GM13977 (cell line): Measurements from ENCODE around the gene NPTX1.
A peak's percentile ranks its signal among the peaks of the same experiment; 100 is the strongest.

ENCODE experiments used
- DNase-seq: peaks from one replicate; pipeline ENCODE4 v3.0.0; 2012; ENCODE audit warnings: low spot score
- CTCF ChIP-seq: IDR thresholded peaks from 2 replicates; pipeline ENCODE4 v1.5.1; 2012; ENCODE audit warnings: mild to moderate bottlenecking, control low read depth; ENCODE audit not compliant: insufficient read depth; ENCODE audit errors: extremely low read depth, missing control alignments
- in situ Hi-C: fragments of 300-500 bp; cut with MboI; formaldehyde crosslinking; loops from one replicate; pipeline ENCODE4 v1.12.0; 2022; ENCODE audit warnings: low sequenced_read_pairs, low pct_unique_long_range_greater_than_20kb, mixed read lengths, inconsistent platforms; ENCODE audit not compliant: unreplicated experiment

The NPTX1 gene

DNA sequence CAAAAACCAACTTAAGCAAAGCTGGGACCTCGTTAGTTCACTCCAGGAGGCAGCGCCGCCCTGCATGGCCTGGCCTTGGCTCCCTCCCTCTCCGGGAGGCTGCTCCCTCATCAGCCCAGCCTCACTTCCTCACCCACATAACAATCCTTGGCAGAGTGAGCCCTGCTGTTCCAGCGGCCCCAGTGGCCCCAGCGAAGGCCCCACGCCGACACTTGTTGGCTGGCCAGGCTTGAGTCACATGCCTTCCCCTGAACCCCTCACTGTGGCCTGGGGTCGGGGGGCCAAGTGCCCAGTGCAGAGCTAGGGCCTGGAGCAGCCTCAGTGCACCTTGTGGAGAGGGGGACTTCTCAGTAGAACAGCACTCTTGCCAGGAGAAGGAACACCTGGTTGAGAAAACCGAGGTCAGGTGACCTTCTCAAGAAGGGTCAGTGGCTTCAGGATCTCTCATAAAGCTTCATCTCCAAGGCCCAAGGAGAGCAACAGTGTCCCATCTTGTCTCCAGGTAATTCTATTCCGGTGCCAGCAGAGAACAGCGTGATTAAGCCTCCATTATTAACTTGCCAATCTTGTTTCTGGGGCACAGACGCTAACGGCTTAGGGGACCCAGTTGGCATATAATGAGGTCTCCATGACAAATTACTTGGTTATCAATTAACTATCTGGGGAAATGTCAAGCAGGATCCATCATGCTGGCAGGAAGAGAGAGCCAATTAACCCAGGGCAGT, 34.6 kb downstream of the NPTX1 start:
- in situ Hi-C loops, result no loop called here
- no peak for TF ChIP-seq CTCF
- DNase-seq, result no peak

- DNase-seq, result peak; percentile 84
- in situ Hi-C loops, result no loop called here
- no peak for TF ChIP-seq CTCF
These were observed 35.3 kb downstream of the NPTX1 start for GRCh38 chr17:80441133-80441578.

- in situ Hi-C loops, result no loop called here
- no peak for TF ChIP-seq CTCF
- no peak for DNase-seq
These were observed 36.9 kb downstream of the NPTX1 start for GRCh38 chr17:80439499-80439898.

DNA sequence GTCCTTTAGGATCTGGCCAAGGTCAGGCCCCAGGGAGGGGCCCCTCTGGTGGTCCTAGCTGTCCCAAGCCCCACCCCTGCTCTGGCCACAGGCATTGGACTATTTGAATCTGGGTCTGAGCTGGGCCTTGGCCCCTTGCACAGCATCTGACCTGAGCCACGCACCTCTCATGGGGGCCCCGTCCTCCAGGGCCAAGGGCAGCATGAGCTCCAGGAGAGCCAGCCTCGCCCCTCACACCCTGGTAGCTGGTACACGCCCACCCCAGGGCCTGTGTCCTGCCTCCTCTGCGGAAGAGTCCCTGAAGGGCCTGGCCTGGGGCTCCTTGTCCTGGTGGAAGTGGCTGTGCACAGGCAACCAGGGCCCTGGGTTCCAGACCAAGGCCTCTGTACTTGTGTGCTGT, 37.6 kb downstream of the NPTX1 start:
- no peak for DNase-seq
- in situ Hi-C loops, result no loop called here
- no peak for TF ChIP-seq CTCF

GRCh38 chr17:80437532-80437931, 38.9 kb downstream of the NPTX1 start:
- in situ Hi-C loops, result no loop called here
- DNase-seq, result no peak
- no peak for TF ChIP-seq CTCF

DNA sequence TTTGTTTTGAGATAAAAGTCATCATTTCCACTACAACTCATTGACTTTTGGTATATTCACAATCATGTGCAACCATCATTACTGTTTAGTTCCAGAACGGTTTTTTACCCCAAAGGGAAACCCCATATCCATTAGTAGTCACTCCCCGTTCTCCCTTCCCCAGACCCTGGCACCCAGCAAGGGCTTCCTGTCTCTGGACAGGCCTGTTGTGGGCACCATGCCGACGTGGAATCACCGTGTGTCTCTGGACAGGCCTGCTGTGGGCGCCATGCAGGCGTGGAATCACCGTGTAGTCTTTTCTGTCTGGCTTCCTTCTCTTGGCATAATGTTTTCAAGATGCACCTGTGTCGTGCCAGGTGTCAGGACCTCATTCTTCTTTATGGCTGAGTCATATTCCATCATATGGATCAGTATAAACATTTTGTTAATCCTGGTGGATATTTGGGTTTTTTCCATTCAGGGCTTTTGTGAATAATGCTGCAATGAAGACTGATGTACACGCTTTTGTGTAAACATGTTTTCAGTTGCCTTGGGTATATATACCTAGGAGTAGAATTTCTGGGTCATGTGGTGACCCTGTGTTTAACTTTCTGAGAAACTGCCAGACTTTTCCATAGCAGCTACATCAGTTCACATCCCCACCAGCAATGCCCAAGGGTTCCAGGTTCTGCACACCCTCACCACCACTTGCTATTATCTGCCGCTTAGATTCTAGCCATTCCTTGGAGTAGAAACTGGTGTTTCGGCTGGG, 42.3 kb downstream of the NPTX1 start:
- no peak for DNase-seq
- TF ChIP-seq CTCF, result no peak
- in situ Hi-C loops, result no loop called here
